ENCODE data around the gene NDUFA6.
"Not testable (repeated sequence)": the region's sequence is repeated elsewhere in the genome, so short reads cannot be mapped to it uniquely, and the experiment has no call there.

GRCh38 chr22:42130182-42130581, 39.6 kb upstream of the NDUFA6 start:
- TF ChIP-seq, protein P1, sequence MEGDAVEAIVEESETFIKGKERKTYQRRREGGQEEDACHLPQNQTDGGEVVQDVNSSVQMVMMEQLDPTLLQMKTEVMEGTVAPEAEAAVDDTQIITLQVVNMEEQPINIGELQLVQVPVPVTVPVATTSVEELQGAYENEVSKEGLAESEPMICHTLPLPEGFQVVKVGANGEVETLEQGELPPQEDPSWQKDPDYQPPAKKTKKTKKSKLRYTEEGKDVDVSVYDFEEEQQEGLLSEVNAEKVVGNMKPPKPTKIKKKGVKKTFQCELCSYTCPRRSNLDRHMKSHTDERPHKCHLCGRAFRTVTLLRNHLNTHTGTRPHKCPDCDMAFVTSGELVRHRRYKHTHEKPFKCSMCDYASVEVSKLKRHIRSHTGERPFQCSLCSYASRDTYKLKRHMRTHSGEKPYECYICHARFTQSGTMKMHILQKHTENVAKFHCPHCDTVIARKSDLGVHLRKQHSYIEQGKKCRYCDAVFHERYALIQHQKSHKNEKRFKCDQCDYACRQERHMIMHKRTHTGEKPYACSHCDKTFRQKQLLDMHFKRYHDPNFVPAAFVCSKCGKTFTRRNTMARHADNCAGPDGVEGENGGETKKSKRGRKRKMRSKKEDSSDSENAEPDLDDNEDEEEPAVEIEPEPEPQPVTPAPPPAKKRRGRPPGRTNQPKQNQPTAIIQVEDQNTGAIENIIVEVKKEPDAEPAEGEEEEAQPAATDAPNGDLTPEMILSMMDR (IDR thresholded peaks at IDR 0.05; ENCODE audit: low read length): not testable (repeated sequence)
- not testable (repeated sequence) for TF ChIP-seq EZH2 (IDR thresholded peaks at IDR 0.05; ENCODE audit: borderline replicate concordance, low read length)

Measured in OCI-LY1 (cell line).